ENCODE measurements around the gene IL15RA. TPM values are rescaled to one million over a fixed set of nuclear protein-coding genes. Genes with fewer than 3 reads are reported as not detected.

The IL15RA gene
- total and polyA plus RNA-seq, 2 of the 8 experiments (the other 6 are each of a cell fraction or from before 2014, with no cell fraction given) = 1.3 to 1.4 TPM

- no peak for TF ChIP-seq RXRA (IDR thresholded peaks at IDR 0.05; ENCODE audit: insufficient read depth, low read depth, low read length)
Observed at GRCh38 chr10:5942001-5942400, 35.3 kb downstream of the IL15RA start (continued).
